SK-N-SH (cell line): Measurements from ENCODE around the gene CENPL. TPM values are rescaled to one million over a fixed set of nuclear protein-coding genes. Genes with fewer than 3 reads are reported as not detected.

Experiments used
- CTCF ChIA-PET: fragments of 300-600, 350-600 bp; formaldehyde crosslinking; extraction: SDS; loops from one replicate; lab custom pipeline; 2021; lab: Yijun Ruan, JAX
- POLR2A ChIA-PET: fragments of 350-600 bp; sonication (Branson Sonifier 250); formaldehyde crosslinking; extraction: SDS; loops from one replicate; lab custom pipeline; 2020; ENCODE audit warnings: antibody characterized with exemption, inconsistent platforms; lab: Yijun Ruan, JAX
- DNase-seq: peaks from one replicate; pipeline ENCODE4 v3.0.0; 2012
- H2AFZ ChIP-seq: fragments of 200-600 bp; sonication (generic); 2 replicates; pipeline ENCODE4 v1.8.1; 2016; ENCODE audit warnings: antibody characterized with exemption, mild to moderate bottlenecking, low read depth
- H3F3A ChIP-seq: fragments of 200-600 bp; sonication (generic); replicated peaks from 2 replicates; pipeline ENCODE3; 2016; ENCODE audit warnings: antibody characterized with exemption, mild to moderate bottlenecking; ENCODE audit not compliant: insufficient read depth
- H3K27ac ChIP-seq, 2 experiments: fragments of 200-500 bp in 1 of 2; fragments of 200-600 bp in 1 of 2; sonication (Bioruptor generic) in 1 of 2; sonication (generic), shearing (Covaris generic) in 1 of 2; 2 replicates each; pipeline versions ENCODE4 v1.5.1 to v1.6.1; 2014 to 2016; ENCODE audit warnings: low read depth in 2 of 2, inconsistent platforms in 1 of 2, low read length in 1 of 2, mild to moderate bottlenecking in 1 of 2, mixed read lengths in 1 of 2
- H3K27me3 ChIP-seq: fragments of 200-600 bp; sonication (generic), shearing (Covaris generic); 2 replicates; pipeline ENCODE4 v1.6.1; 2016; ENCODE audit warnings: mixed run types; ENCODE audit not compliant: insufficient read depth
- H3K36me3 ChIP-seq, 2 experiments: fragments of 200-500 bp in 1 of 2; fragments of 200-600 bp in 1 of 2; sonication (Bioruptor generic) in 1 of 2; sonication (generic) in 1 of 2; replicated peaks in 1 of 2; 2 replicates each; pipeline versions ENCODE3 to v1.5.1; 2014 to 2016; ENCODE audit warnings: low read length in 1 of 2, mild to moderate bottlenecking in 1 of 2; ENCODE audit not compliant: insufficient read depth in 2 of 2, control insufficient read depth in 1 of 2
- H3K4me1 ChIP-seq, 2 experiments: fragments of 200-500 bp in 1 of 2; fragments of 200-600 bp in 1 of 2; sonication (Bioruptor generic) in 1 of 2; sonication (generic), shearing (Covaris generic) in 1 of 2; 2 replicates each; pipeline versions ENCODE4 v1.5.1 to v1.6.1; 2014 to 2016; ENCODE audit warnings: low read depth in 1 of 2, low read length in 1 of 2, mixed run types in 1 of 2; ENCODE audit not compliant: insufficient read depth in 2 of 2, control insufficient read depth in 1 of 2
- H3K4me2 ChIP-seq: fragments of 200-600 bp; sonication (generic), shearing (Covaris generic); 2 replicates; pipeline ENCODE4 v1.6.1; 2017; ENCODE audit warnings: mixed run types
- H3K4me3 ChIP-seq, 2 experiments: fragments of 200-500 bp in 1 of 2; fragments of 200-600 bp in 1 of 2; sonication (Bioruptor generic) in 1 of 2; sonication (generic), shearing (Covaris generic) in 1 of 2; 2 replicates each; pipeline versions ENCODE4 v1.5.1 to v1.8.1; 2014 to 2016; ENCODE audit warnings: low read depth in 2 of 2, inconsistent platforms in 1 of 2, low read length in 1 of 2, mild to moderate bottlenecking in 1 of 2, mixed read lengths in 1 of 2, moderate library complexity in 1 of 2
- H3K79me2 ChIP-seq: fragments of 200-600 bp; sonication (generic); 2 replicates; pipeline ENCODE4 v1.8.1; 2017; ENCODE audit warnings: mild to moderate bottlenecking; ENCODE audit not compliant: insufficient read depth
- H3K9ac ChIP-seq: fragments of 200-600 bp; sonication (generic); 2 replicates; pipeline ENCODE4 v1.6.1; 2017; ENCODE audit warnings: mixed run types
- H3K9me2 ChIP-seq: fragments of 200-600 bp; sonication (generic); 2 replicates; pipeline ENCODE4 v1.6.1; 2017; ENCODE audit warnings: mixed run types
- H3K9me3 ChIP-seq: fragments of 200-600 bp; sonication (generic); 2 replicates; pipeline ENCODE4 v1.6.1; 2017; ENCODE audit warnings: mixed run types, mild to moderate bottlenecking, moderate library complexity
- H4K20me1 ChIP-seq: fragments of 200-600 bp; sonication (generic); 2 replicates; pipeline ENCODE4 v1.6.1; 2017; ENCODE audit warnings: mild to moderate bottlenecking, mixed run types; ENCODE audit not compliant: insufficient read depth
- CHD2 ChIP-seq: fragments of 150-350 bp; IDR thresholded peaks from 2 replicates; pipeline ENCODE4 v1.6.1; 2018; ENCODE audit warnings: low read length; ENCODE audit not compliant: partially characterized antibody
- ELF1 ChIP-seq: IDR thresholded peaks from 2 replicates; pipeline ENCODE4 v1.4.0; 2012
- EP300 ChIP-seq, 2 experiments: IDR thresholded peaks; 2 replicates each; pipeline versions ENCODE4 v1.4.0 to v1.6.1; 2012; ENCODE audit warnings: borderline replicate concordance in 1 of 2, low read depth in 1 of 2, low read length in 1 of 2
- FOSL2 ChIP-seq: IDR thresholded peaks from 2 replicates; pipeline ENCODE4 v1.4.0; 2012; ENCODE audit warnings: low read depth, mild to moderate bottlenecking, moderate library complexity, borderline replicate concordance
- GABPA ChIP-seq: IDR thresholded peaks from 2 replicates; pipeline ENCODE4 v1.4.0; 2012; ENCODE audit warnings: low read depth, mild to moderate bottlenecking
- GATA2 ChIP-seq: sonication (generic); formaldehyde crosslinking; IDR thresholded peaks from 2 replicates; pipeline ENCODE4 v1.5.0; 2020; ENCODE audit warnings: mild to moderate bottlenecking, missing genetic modification reagents
- JUND ChIP-seq: IDR thresholded peaks from 2 replicates; pipeline ENCODE4 v1.4.0; 2012
- POLR2AphosphoS5 ChIP-seq: IDR thresholded peaks from 2 replicates; pipeline ENCODE4 v1.6.1; 2012; ENCODE audit warnings: low read depth, low read length
- RAD21 ChIP-seq: IDR thresholded peaks from 2 replicates; pipeline ENCODE4 v1.6.1; 2012; ENCODE audit warnings: mild to moderate bottlenecking, low read length
- RCOR1 ChIP-seq: fragments of 150-350 bp; IDR thresholded peaks from 2 replicates; pipeline ENCODE4 v1.6.1; 2017; ENCODE audit warnings: antibody characterized with exemption, low read length
- RFX5 ChIP-seq: IDR thresholded peaks from 2 replicates; pipeline ENCODE4 v1.6.1; 2012; ENCODE audit warnings: mild to moderate bottlenecking, improper control_type of control experiment, low read length
- TAF1 ChIP-seq: IDR thresholded peaks from 2 replicates; pipeline ENCODE4 v1.6.1; 2012; ENCODE audit warnings: low read depth, mild to moderate bottlenecking, low read length, moderate library complexity, borderline replicate concordance
- TCF12 ChIP-seq: IDR thresholded peaks from 2 replicates; pipeline ENCODE4 v1.4.0; 2012
- TEAD4 ChIP-seq: IDR thresholded peaks from 2 replicates; pipeline ENCODE4 v1.4.0; 2012; ENCODE audit warnings: mild to moderate bottlenecking, borderline replicate concordance; ENCODE audit not compliant: insufficient read depth
- WGBS: methylation state at CpG from one replicate; pipeline ENCODE4 v1.1.6; 2017; ENCODE audit warnings: low lambda C conversion rate; 5-methylcytosine and 5-hydroxymethylcytosine counted together
- polyA plus RNA-seq, 3 experiments: library from polyadenylated mRNA; depleted of rRNA; stranded (reverse); fragments of >200 nt; gene quantifications; 2 replicates each; pipeline ENCODE4 v1.2.3, GENCODE V29; 2012
- TF ChIP-seq, protein P1 (sequence below): fragments of 200-600 bp; sonication (generic); IDR thresholded peaks from 2 replicates; pipeline ENCODE4 v1.6.1; 2017; ENCODE audit warnings: antibody characterized with exemption, mild to moderate bottlenecking, moderate library complexity
- TF ChIP-seq, protein P2 (sequence below): fragments of 150-350 bp; IDR thresholded peaks from 2 replicates; pipeline ENCODE4 v1.6.1; 2016; ENCODE audit warnings: mild to moderate bottlenecking, low read depth, low read length
- TF ChIP-seq, protein P3 (sequence below): IDR thresholded peaks from 2 replicates; pipeline ENCODE4 v1.4.0; 2012; ENCODE audit warnings: low read depth
- TF ChIP-seq, protein P4 (sequence below): fragments of 150-350 bp; IDR thresholded peaks from 2 replicates; pipeline ENCODE4 v1.6.1; 2017; ENCODE audit warnings: antibody characterized with exemption, low read length, low read depth, borderline replicate concordance

The CENPL gene
- polyA plus RNA-seq, 1 of the 3 experiments (the other 2 are of a cell fraction), result 4.0 TPM

DNA sequence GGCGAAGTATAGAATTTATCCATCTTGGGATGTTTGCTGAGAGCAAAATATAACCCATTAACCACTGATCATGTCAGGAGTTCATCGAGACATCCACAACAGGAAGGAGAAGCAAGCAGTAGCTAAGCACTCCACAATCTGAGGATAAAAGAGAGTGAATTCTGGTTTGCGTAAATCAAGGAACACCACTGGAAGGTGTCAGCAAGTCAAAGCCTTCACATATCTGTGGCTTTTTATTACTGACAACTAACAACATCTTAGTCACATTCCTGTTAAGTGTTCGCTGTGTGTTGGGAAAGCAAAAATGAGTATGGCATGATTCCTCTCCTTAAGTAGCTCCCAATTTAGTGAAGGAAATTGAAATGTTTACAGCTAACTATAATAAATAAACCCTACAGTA lies 44.7 kb downstream of the CENPL start:
- ChIA-PET CTCF (no interaction called here), POLR2A (no interaction called here)
- no peaks in the 10 kb centered on the region for H3K9me2 ChIP-seq
- peaks cover 48 to 70% of the 10 kb centered on the region in 2 experiments for H3K36me3 ChIP-seq
- H4K20me1 ChIP-seq, result no peaks in the 10 kb centered on the region
- no peak overlapping the region for H3K4me2 ChIP-seq
- WGBS, result 97% methylated on average over 4 of the region's 4 CpGs
- no peak overlapping the region for H3K27ac ChIP-seq
- H3K4me3 ChIP-seq, result no peak overlapping the region
- no peaks in the 10 kb centered on the region for H3K27me3 ChIP-seq
- no peaks in the 10 kb centered on the region for H3K9me3 ChIP-seq
- H3K9ac ChIP-seq, result no peak overlapping the region
- H2AFZ ChIP-seq, result no peak overlapping the region
- no peak for DNase-seq
- peaks cover 13% of the 10 kb centered on the region for H3F3A ChIP-seq
- TF ChIP-seq TCF12 (no peak), ELF1 (no peak), RAD21 (no peak), TAF1 (no peak), TEAD4 (no peak), FOSL2 (no peak), POLR2AphosphoS5 (no peak), RFX5 (no peak), CHD2 (no peak)
- TF ChIP-seq, protein P1, sequence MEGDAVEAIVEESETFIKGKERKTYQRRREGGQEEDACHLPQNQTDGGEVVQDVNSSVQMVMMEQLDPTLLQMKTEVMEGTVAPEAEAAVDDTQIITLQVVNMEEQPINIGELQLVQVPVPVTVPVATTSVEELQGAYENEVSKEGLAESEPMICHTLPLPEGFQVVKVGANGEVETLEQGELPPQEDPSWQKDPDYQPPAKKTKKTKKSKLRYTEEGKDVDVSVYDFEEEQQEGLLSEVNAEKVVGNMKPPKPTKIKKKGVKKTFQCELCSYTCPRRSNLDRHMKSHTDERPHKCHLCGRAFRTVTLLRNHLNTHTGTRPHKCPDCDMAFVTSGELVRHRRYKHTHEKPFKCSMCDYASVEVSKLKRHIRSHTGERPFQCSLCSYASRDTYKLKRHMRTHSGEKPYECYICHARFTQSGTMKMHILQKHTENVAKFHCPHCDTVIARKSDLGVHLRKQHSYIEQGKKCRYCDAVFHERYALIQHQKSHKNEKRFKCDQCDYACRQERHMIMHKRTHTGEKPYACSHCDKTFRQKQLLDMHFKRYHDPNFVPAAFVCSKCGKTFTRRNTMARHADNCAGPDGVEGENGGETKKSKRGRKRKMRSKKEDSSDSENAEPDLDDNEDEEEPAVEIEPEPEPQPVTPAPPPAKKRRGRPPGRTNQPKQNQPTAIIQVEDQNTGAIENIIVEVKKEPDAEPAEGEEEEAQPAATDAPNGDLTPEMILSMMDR, result no peak
- TF ChIP-seq, protein P2, sequence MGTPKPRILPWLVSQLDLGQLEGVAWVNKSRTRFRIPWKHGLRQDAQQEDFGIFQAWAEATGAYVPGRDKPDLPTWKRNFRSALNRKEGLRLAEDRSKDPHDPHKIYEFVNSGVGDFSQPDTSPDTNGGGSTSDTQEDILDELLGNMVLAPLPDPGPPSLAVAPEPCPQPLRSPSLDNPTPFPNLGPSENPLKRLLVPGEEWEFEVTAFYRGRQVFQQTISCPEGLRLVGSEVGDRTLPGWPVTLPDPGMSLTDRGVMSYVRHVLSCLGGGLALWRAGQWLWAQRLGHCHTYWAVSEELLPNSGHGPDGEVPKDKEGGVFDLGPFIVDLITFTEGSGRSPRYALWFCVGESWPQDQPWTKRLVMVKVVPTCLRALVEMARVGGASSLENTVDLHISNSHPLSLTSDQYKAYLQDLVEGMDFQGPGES, result no peak
- TF ChIP-seq, protein P3, sequence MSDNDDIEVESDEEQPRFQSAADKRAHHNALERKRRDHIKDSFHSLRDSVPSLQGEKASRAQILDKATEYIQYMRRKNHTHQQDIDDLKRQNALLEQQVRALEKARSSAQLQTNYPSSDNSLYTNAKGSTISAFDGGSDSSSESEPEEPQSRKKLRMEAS, result no peak
- TF ChIP-seq, protein P4, sequence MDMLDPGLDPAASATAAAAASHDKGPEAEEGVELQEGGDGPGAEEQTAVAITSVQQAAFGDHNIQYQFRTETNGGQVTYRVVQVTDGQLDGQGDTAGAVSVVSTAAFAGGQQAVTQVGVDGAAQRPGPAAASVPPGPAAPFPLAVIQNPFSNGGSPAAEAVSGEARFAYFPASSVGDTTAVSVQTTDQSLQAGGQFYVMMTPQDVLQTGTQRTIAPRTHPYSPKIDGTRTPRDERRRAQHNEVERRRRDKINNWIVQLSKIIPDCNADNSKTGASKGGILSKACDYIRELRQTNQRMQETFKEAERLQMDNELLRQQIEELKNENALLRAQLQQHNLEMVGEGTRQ, result no peak
- H3K79me2 ChIP-seq, result peaks cover 5% of the 10 kb centered on the region; the same call in 1 of the 2 replicates
- H3K4me1 ChIP-seq, result no peaks in the 10 kb centered on the region

DNA sequence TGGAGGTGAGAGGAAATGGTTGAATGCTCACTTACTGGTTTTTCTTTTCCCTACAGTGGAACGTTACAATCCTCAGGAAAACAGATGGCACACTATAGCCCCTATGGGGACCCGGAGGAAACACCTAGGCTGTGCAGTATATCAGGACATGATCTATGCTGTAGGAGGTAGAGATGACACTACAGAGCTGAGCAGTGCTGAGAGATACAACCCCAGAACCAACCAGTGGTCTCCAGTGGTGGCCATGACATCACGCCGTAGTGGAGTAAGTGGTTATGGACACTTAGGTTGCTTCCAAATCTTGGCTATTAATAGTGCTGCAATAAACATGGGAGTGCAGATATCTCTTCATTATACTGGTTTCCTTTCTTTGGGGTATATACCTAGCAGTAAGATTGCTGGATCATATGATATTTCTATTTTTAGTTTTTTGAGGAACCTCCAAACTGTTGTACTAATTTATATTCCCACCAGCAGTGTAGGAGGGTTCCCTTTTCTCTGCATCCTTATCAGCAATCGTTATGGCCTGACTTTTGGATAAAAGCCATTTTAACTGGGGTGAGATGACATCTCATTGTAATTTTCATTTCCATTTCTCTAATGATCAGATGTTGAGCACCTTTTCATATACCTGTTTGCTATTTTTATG lies 49.0 kb downstream of the CENPL start:
- H3K4me2 ChIP-seq, result no peak overlapping the region
- peaks cover 20 to 46% of the 10 kb centered on the region in 2 experiments for H3K36me3 ChIP-seq
- POLR2A ChIA-PET, result no interaction called here
- no peak overlapping the region for H3K27ac ChIP-seq
- H3K27me3 ChIP-seq, result no peaks in the 10 kb centered on the region
- peaks cover 5% of the 10 kb centered on the region for H3F3A ChIP-seq
- no peaks in the 10 kb centered on the region for H3K4me1 ChIP-seq
- H3K9ac ChIP-seq, result no peak overlapping the region
- CTCF ChIA-PET, result interaction anchor here (1.3 kb wide), 1 partner anchor 9 kb away, joined by 3 read pairs; no protein-coding TSS in a partner anchor
- no peak for DNase-seq
- no peak overlapping the region for H3K4me3 ChIP-seq
- H2AFZ ChIP-seq, result no peak overlapping the region
- WGBS, result 98% methylated on average over 5 of the region's 5 CpGs
- H3K9me2 ChIP-seq, result no peaks in the 10 kb centered on the region
- H3K79me2 ChIP-seq, result peaks cover 5% of the 10 kb centered on the region; the same call in 1 of the 2 replicates
- H3K9me3 ChIP-seq, result no peaks in the 10 kb centered on the region
- no peaks in the 10 kb centered on the region for H4K20me1 ChIP-seq
- no peak for TF ChIP-seq EP300 (IDR thresholded peaks at IDR 0.05; ENCODE audit: borderline replicate concordance in 1 of 2, low read depth in 1 of 2, low read length in 1 of 2)
- TF ChIP-seq TAF1, result no peak
- TF ChIP-seq POLR2AphosphoS5, result no peak
- TF ChIP-seq, protein P3, result no peak
- TF ChIP-seq, protein P4, result no peak
- no peak for TF ChIP-seq JUND
- TF ChIP-seq, protein P1, result no peak
- TF ChIP-seq GATA2 (CRISPR knock-in tag), result no peak
- TF ChIP-seq RCOR1, result no peak
- no peak for TF ChIP-seq GABPA
- TF ChIP-seq FOSL2, result no peak
